Activated T-helper 1 cell treated with Interleukin-2 at 50 U/mL for 16 hours (primary cell): ENCODE data around the gene CACNB3.
"Not testable (repeated sequence)": the region's sequence is repeated elsewhere in the genome, so short reads cannot be mapped to it uniquely, and the experiment has no call there.

ENCODE experiments used
- DNase-seq: peaks from one replicate; pipeline ENCODE4 v3.0.0-alpha.2; 2020; ENCODE audit warnings: low read depth

The CACNB3 gene

DNA sequence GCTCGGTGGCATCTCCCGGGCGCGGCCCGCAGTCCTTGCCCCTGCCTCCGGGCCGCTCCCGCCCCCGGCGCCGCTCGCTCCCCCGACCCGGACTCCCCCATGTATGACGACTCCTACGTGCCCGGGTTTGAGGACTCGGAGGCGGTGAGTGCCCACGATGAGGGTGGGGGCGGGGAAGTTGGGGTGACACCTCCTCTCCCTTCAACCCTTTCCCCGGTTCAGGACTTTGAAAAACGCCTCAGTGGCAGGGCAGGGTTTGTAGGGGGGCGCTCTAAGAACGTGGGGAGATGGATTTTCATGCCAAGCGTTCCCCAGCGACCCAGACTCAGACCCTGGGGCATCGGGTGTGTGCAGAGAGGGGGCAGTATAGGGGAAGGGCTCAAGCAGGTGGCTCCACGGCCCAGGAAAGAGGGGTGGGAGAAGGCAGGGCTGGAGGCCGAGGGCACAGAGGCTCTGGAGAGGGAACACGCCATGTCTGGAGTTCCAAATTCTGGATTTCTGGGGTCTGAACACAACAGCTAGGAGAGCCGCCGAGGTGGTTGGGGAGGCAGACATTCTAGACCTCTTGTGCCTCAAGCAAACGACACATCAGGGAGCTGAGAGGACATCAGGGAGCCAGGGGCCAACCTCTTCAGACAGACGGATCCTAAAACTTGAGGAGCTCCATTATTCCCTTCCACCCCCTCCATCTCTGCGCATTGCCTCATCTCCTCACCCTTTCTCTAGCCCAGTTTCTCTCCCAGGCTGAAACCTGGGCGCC, 715 bp downstream of the CACNB3 start:
- no peak for DNase-seq

DNA sequence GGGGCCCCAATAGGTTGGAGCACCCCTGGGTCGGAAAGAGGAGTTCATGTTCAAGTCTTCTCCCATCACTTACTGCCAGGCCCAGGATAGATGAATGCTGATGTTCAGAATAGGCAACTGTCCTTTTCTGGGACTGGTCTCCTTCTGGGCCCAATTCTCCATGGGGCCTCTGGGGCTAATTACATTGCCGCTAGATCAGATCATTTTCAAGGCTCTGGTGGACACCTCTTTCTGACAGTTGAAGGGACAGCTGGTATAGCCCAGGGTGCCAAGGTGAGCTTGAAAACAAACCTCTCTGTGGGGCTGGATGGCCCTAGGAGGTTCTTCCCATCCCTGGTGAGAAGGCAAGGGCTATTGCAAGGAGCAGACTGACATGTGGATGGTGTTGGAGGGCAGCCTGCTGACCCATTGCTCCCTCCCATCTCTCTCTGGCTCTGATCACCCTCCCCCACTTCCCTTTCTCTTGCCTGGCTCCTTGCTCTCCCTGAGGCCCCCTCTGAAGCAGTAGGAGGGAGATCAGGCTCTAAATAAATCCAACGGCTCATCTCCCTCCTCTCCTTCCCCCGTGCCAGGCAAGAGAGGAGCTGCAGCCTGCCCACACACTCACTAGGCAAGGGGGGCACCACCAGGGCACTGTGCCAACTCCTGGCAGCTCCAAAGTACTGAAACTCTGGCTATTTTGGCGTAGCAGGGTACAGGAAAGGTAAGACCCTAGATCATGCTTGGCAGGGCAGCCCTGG, 1.9 kb downstream of the CACNB3 start:
- DNase-seq, result no peak

DNA sequence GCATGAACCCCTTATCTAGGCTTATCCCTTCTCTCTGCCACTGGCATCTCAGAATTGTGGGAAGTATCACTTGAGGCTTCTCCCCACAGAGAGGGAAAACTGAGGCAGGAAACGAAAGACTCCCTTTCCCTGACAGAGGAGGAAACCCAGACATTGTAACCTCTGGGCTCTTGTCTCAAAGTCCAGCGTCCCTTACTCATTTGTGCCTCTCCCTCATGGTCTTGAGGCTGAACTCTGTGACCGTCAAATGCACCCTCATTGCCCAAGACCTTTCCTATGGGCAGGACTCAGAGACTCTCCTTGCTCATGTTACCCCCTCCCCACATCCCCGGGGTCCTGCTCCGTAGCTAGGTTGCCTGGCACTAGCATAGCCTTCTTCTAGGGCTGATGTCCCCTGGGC, 3.8 kb downstream of the CACNB3 start:
- no peak for DNase-seq

DNA sequence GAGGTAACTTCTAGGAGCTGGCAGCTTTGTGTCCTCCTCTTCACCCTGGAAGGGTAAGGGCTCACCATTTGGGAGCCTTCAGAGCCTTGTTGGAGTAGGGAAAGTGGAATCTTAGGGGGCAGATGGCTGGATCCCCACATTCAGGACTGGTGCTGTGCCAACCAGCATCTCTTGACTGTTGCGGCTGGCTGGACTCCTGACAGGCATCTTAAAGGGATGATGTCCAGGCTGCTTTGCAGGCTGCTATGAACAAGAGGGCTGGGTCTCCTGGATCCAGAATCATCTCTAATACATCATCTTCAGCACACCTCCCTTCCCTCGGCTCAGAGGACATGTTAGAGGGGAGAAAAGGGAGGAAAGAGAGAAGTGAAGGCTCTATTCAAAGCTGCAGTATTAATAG, 4.4 kb downstream of the CACNB3 start:
- no peak for DNase-seq

DNA sequence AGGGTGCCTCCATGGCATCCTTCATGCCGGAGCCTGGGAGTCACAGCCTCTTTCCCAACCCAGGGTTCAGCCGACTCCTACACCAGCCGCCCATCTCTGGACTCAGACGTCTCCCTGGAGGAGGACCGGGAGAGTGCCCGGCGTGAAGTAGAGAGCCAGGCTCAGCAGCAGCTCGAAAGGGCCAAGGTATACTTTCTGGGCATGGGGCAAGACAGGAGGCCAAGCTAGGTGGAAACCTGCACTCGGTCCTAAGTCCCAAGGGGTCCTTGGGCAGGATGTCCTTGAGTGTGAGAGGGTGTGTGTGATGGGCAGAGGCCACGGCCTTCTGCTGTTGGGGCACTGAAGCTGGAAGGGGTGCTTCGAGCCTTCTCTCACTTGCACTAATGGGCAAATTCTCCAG, 5.0 kb downstream of the CACNB3 start:
- DNase-seq, result no peak

DNA sequence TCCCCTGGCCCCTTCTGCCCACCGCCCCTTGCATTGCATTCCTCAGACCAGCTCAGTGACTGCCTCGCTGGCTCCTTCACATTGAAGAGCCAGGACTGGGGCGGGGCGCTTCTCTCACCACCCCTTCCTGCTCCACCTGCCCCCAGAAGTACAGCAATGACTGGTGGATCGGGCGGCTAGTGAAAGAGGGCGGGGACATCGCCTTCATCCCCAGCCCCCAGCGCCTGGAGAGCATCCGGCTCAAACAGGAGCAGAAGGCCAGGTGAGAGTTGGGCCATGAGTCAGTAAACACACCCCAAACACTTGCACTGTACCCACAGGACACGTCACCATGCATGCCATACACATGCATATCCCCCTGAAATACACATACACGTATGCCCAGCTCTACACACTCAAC, 5.8 kb downstream of the CACNB3 start:
- no peak for DNase-seq

DNA sequence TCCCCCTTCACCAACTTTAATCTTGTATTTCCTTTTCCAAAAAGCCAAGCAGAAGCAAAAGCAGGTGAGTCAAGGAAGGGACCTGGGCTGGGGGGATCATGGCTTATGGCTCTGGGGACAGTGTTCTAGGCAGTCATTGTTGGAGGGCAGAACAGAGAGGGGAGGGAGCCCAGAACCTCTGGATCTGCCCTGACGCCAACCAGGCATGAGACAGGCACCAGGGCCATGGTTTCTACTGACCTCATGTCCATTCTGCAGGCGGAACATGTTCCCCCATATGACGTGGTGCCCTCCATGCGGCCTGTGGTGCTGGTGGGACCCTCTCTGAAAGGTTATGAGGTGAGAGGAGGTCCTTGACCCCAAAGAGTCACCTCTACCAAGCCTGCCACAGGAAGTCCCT, 6.6 kb downstream of the CACNB3 start:
- no peak for DNase-seq

DNA sequence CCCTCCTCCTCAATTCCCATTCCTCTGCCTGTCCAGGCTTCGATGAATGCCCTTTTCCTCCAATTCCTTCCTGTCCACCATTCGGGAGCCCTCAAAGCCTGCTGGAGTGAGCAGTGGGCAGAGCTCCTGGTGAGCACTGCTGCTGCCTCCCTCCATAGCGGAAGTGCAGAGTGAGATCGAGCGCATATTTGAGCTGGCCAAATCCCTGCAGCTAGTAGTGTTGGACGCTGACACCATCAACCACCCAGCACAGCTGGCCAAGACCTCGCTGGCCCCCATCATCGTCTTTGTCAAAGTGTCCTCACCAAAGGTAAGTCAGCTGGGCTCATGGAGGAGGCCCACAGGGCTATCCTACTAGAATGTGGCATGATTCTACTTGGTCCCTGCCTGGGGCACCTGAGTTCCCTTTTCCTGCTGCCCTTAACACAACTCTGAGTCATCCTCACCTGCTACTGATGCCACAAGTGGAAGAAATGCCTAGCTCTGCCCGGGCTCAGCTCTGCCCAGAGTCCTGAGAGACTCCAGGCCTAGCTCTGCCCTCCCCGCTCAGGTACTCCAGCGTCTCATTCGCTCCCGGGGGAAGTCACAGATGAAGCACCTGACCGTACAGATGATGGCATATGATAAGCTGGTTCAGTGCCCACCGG, 8.0 kb downstream of the CACNB3 start:
- DNase-seq, result no peak

DNA sequence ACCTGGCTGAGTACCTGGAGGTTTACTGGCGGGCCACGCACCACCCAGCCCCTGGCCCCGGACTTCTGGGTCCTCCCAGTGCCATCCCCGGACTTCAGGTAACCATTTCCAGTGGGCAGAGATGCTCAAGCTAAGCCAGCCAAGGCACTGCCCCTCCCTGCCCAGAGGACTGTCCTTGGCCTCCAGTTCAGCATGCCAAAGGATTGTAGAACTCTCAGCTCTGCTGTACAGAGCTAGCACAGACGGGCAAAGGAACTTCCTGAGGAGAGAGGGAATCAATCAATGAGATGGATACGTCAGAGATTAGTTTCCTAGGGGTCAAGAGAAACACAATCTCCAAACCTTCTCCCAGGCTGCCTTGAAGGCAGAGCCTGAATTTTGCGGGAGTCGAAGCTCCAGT, 8.7 kb downstream of the CACNB3 start:
- no peak for DNase-seq

DNA sequence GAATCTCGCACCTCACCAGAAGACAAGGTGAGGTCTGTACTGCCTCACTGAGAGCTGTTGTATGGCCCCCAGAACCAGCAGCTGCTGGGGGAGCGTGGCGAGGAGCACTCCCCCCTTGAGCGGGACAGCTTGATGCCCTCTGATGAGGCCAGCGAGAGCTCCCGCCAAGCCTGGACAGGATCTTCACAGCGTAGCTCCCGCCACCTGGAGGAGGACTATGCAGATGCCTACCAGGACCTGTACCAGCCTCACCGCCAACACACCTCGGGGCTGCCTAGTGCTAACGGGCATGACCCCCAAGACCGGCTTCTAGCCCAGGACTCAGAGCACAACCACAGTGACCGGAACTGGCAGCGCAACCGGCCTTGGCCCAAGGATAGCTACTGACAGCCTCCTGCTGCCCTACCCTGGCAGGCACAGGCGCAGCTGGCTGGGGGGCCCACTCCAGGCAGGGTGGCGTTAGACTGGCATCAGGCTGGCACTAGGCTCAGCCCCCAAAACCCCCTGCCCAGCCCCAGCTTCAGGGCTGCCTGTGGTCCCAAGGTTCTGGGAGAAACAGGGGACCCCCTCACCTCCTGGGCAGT, 9.3 kb downstream of the CACNB3 start:
- no peak for DNase-seq

DNA sequence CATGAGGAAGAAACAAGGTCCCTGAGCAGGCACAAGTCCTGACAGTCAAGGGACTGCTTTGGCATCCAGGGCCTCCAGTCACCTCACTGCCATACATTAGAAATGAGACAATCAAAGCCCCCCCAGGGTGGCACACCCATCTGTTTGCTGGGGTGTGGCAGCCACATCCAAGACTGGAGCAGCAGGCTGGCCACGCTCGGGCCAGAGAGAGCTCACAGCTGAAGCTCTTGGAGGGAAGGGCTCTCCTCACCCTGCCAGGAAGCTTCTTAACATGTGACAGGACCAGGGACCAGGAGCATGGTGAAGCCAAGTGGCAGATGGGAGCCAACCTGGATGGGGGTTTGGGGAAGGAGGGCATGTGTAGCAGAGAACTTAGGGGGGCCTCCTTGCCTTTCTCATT, 10.0 kb downstream of the CACNB3 start:
- no peak for DNase-seq

DNA sequence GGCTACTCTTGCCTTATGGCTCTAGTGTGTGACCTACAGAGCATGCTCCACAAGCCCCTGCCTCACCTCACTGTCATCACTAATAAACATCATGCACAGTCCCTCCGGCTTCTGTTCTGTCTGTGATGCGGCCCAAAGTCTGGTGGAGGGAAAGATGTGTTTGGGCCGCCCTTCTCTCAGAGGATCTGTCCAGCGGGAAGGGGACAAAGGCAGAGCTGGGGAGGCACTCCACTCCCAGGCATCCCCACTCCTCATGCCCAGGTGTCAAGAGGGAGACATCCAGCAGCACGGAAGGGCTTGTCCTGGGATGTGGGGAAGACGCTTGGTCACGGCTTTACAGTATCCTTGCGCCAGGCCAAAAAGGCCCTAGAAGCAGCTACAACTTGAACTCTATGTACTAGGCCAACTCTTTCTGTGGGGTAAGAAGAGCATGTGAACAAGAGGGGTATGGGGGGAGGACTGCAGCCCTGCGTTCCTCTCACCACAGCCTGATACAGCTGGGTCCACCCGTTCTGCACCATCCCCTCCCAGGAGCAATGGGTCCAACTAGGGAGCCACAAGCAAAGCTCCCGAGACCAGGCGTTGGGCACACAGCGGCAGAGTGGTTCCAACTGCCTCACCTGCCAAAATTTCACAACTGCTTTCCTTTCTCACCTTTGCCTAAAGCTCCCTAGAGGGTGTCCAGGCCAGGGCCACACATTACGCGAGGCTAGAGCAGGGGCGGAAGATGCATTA, 10.7 kb downstream of the CACNB3 start:
- no peak for DNase-seq

DNA sequence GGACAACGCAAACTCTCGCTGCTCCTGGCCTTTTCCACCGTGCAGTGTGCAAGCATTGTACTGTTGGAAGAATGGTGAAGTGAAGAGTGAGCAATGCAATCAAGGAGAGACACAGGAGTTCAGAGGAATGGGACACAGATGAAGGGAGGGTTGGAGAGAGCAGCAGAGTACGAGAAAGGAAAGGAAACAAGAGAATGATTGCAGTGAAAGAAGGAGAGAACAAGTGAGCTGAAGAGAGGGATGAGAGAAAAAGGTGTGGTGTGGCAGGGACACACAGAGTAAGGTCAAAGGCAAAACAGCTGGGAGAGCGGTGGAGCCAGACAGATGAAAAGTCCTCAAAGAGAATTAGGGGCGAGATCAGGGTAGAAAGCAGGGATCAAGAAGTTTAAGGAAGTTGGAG, 13.0 kb downstream of the CACNB3 start:
- no peak for DNase-seq

DNA sequence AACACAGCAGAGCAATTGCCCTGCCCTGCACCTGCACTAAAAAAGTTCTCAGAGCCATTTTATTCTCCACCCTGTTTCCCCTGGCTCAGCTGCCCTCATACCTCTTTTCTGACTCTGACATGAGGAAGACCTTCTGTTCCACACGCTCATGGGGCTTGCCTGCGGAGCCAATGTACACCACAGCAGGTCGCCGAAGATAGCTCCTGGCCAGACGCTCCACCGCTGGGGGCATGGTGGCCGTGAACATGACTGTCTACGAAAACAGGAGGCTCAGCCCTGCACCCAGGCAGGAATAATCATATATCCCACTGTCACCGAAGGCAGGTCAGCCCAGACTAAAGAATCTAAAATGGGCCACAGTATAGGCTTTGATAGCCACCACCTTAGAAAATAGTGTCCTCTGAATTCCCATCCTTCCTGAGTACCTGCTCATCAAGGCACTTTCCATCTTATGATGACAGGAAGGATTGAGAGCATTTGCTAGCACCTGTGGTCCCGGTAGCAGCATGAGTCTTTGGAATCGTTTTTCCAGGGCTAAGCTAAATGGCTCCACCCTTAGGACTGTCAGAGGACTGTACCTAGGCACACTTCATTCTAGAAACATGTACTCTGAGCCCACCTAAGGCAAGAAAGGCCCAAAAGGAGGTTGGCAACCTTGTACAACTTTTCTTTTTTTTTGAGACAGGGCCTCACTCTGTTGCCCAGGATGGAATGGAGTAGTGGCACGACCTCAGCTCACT, 14.2 kb downstream of the CACNB3 start:
- no peak for DNase-seq

DNA sequence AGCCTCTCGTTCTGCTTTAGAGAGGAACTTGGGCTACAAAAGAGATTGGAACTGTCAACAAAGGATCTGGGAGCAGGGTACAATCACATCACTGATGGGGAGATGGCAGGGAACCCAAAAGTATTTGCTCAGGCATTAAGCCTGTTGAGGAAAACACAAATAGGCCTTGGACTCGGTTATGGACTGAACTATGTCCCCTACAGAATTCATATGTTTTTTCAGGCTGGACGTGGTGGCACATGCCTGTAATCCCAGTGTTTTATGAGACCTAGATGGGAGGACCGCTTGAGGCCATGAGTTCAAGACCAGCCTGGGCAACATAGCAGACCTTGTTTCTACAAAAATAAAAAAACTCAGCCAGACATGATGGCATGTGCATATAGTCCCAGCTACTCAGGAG, 19.8 kb downstream of the CACNB3 start:
- DNase-seq, result no peak

DNA sequence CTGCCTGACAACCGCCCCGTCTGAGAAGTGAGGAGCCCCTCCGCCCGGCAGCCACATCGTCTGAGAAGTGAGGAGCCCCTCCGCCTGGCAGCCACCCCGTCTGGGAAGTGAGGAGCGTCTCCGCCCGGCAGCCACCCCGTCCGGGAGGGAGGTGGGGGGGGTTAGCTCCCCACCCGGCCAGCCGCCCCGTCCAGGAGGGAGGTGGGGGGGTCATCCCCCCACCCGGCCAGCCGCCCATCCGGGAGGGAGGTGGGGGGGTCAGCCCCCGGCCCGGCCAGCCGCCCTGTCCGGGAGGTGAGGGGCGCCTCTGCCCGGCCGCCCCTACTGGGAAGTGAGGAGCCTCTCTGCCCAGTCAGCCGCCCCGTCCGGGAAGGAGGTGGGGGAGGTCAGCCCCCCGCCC, 23.7 kb downstream of the CACNB3 start:
- DNase-seq, result not testable (repeated sequence)

DNA sequence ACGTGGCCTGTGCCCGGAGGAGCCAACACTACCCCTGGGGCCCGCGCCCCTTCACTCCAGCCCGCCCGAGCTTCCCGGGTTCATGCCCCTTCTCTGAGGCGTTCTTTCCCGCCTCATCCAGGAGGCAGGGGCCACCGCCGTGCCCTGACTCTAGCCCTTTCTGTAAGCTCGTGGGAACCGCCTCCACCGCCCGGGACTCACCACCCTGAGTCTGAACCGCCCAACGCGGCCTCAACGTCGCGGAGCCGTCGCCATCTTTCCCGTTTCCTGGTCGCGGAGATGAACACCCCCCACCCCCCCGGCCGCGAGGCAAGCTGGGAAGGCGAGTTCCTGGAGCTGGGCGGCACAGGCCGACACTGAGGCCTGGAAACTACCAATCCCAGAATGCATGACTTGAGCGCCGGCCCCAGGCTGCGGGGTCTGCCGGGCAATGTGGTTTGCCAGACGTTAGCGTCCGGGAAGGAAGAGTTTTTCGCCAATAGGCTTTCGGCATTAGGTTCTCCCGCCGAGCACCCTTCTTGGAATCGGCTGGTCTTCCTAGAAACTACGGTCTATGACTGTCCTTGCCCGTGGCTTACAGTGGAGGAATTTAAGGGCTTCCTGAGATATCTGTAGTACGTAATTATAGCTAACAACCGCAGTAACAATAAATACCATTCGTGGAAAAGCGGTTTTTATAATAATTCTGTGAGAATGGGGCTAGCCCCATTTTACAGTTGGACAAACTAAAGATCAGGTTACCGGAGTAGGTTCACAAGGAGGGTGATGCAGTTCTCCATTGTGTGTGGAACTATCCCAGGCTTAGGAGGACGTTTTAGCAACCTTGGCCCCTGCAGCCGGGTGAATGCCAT, 33.8 kb downstream of the CACNB3 start, which contains the start of gene DDX23:
Gene DDX23, minus strand, starts transcription at position 281 of the 851 bp plus-strand sequence. CDS start 6,381 bp downstream, outside the sequence.
- peak; percentile 86 for DNase-seq

DNA sequence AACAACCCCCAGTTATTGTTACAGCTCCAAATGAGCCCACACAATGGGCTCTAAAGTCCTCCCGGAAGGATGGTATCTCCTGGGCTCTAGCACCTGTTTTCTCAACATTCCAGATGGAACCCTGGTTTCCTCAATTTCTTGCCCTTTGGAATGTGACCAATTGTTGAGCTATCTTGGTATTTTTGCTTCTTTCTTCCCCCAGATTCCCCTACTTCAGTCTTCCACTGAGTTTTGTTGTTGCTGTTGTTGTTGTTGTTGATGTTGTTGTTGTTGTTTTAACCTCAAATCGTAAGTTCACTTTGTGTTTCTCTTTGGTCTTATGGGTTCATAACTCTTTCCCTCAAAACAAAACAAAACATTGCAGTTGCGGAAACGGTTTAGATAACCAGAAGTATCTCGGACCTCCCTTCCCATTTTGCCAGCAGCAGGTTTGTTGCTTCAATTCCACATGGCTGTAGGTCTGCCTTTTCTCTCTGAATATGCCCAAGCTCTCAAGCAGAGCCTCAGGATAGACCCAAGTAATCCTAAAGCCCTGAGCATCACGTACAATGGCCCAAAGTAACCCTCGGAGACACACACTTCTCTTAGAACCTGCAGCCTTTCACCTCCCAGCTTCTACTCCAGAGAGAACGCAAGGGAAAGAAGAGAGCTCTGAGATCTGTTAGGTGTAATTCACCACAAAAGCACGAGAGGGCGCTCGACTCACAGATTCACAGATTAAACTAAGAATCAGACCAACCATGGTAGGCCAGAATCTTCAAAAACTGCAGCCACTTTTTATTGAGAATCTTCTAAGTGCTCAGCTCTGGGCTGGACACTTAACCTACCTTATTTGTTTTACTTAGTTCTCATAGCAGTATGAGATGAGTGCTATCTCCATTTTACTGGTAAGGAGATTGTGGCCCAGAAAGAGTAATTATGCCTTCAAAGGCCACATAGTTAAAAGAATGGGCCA, 34.7 kb downstream of the CACNB3 start:
- DNase-seq, result peak; percentile 72

DNA sequence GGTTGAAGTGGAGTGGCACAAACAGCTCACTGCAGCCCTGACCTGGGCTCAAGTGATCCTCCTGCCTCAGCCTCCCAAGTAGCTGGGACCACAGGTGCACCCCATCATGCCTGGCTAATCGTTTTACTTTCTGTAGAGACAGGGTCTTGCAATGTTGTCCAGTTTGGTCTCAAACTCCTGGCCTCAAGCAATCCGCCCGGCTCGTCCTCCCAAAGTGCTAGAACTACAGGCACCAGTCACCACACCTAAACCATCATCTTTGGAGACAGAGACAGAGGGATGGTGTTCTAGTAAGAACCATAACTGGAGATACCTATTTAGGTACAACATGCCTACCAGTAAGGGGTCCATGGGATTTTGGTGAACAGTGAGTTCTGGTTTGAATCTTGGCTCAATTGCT, 36.2 kb downstream of the CACNB3 start:
- DNase-seq, result no peak
